Measurements from ENCODE around the gene KRT3. TPM values are rescaled to one million over a fixed set of nuclear protein-coding genes. Genes with fewer than 3 reads are reported as not detected.

The KRT3 gene
- total RNA-seq, 1 experiment from 2014 or later, result not detected

- no TSS peak for BruUV-seq (replicated peaks)
- ChIA-PET CTCF (no interaction called here), POLR2A (ENCODE audit: low non-redundant PET) (no interaction called here)
- Histone ChIP-seq H3K4me1 (ENCODE audit: insufficient read depth, low read length, poor library complexity, severe bottlenecking) (no peaks in the 10 kb centered on the region), H3K27ac (ENCODE audit: low read depth, low read length, poor library complexity, severe bottlenecking) (no peak overlapping the region), H3K9me3 (ENCODE audit: low read depth, low read length, poor library complexity, severe bottlenecking) (no peaks in the 10 kb centered on the region), H3K36me3 (ENCODE audit: insufficient read depth, low read length, poor library complexity, severe bottlenecking) (no peaks in the 10 kb centered on the region), H3K27me3 (replicated peaks; ENCODE audit: insufficient read depth, low read depth, low read length, poor library complexity) (no peaks in the 10 kb centered on the region), H3K4me3 (ENCODE audit: low read depth, low read length, poor library complexity, severe bottlenecking) (no peak overlapping the region)
- intact Hi-C loops (cut with micrococcal nuclease; ENCODE audit: unreplicated experiment), result no loop called here
- DNase-seq (ENCODE audit: low spot score), result no peak
- TF ChIP-seq EZH2 (IDR thresholded peaks at IDR 0.05; ENCODE audit: borderline replicate concordance, low read depth, low read length, poor library complexity, severe bottlenecking), result no peak
- TF ChIP-seq CTCF (conservative IDR thresholded peaks at IDR 0.05; ENCODE audit: low read depth, low read length), result no peak
These were observed 23.1 kb downstream of the KRT3 start for GRCh38 chr12:52772772-52773171.

- no peak overlapping the region for H3K4me3 ChIP-seq (ENCODE audit: low read depth, low read length, poor library complexity, severe bottlenecking)
- DNase-seq (ENCODE audit: low spot score), result no peak
- CTCF ChIA-PET, result no interaction called here
- no peaks in the 10 kb centered on the region for H3K36me3 ChIP-seq (ENCODE audit: insufficient read depth, low read length, poor library complexity, severe bottlenecking)
- H3K4me1 ChIP-seq (ENCODE audit: insufficient read depth, low read length, poor library complexity, severe bottlenecking), result no peaks in the 10 kb centered on the region
- no TSS peak for BruUV-seq (replicated peaks)
- H3K9me3 ChIP-seq (ENCODE audit: low read depth, low read length, poor library complexity, severe bottlenecking), result no peaks in the 10 kb centered on the region
- H3K27me3 ChIP-seq (replicated peaks; ENCODE audit: insufficient read depth, low read depth, low read length, poor library complexity), result no peaks in the 10 kb centered on the region
- POLR2A ChIA-PET (ENCODE audit: low non-redundant PET), result no interaction called here
- TF ChIP-seq CTCF (conservative IDR thresholded peaks at IDR 0.05; ENCODE audit: low read depth, low read length), result no peak
- no peak for TF ChIP-seq EZH2 (IDR thresholded peaks at IDR 0.05; ENCODE audit: borderline replicate concordance, low read depth, low read length, poor library complexity, severe bottlenecking)
- intact Hi-C loops (cut with micrococcal nuclease; ENCODE audit: unreplicated experiment), result no loop called here
- no peak overlapping the region for H3K27ac ChIP-seq (ENCODE audit: low read depth, low read length, poor library complexity, severe bottlenecking)
These were observed 23.7 kb downstream of the KRT3 start for GRCh38 chr12:52772188-52772587.

- Histone ChIP-seq H3K4me1 (ENCODE audit: insufficient read depth, low read length, poor library complexity, severe bottlenecking) (no peaks in the 10 kb centered on the region), H3K4me3 (ENCODE audit: low read depth, low read length, poor library complexity, severe bottlenecking) (no peak overlapping the region), H3K27me3 (replicated peaks; ENCODE audit: insufficient read depth, low read depth, low read length, poor library complexity) (no peaks in the 10 kb centered on the region), H3K27ac (ENCODE audit: low read depth, low read length, poor library complexity, severe bottlenecking) (no peak overlapping the region), H3K36me3 (ENCODE audit: insufficient read depth, low read length, poor library complexity, severe bottlenecking) (no peaks in the 10 kb centered on the region), H3K9me3 (ENCODE audit: low read depth, low read length, poor library complexity, severe bottlenecking) (no peaks in the 10 kb centered on the region)
- TF ChIP-seq EZH2 (IDR thresholded peaks at IDR 0.05; ENCODE audit: borderline replicate concordance, low read depth, low read length, poor library complexity, severe bottlenecking) (no peak), CTCF (conservative IDR thresholded peaks at IDR 0.05; ENCODE audit: low read depth, low read length) (no peak)
- BruUV-seq (replicated peaks), result no TSS peak
- DNase-seq (ENCODE audit: low spot score), result no peak
- CTCF ChIA-PET, result no interaction called here
- POLR2A ChIA-PET (ENCODE audit: low non-redundant PET), result no interaction called here
- intact Hi-C loops (cut with micrococcal nuclease; ENCODE audit: unreplicated experiment), result no loop called here
These were observed 24.4 kb downstream of the KRT3 start for GRCh38 chr12:52771505-52771904.
